OCI-LY3 (cell line): ENCODE measurements around the gene FRK.

ENCODE experiments used
- CTCF ChIP-seq: fragments of 200-600, 300-600 bp; sonication (generic); IDR thresholded peaks from 2 replicates; pipeline ENCODE4 v1.5.1; 2014; ENCODE audit warnings: antibody characterized with exemption, low read length, low read depth
- EZH2phosphoT487 ChIP-seq: fragments of 200-600 bp; shearing (Covaris generic); IDR thresholded peaks from 2 replicates; pipeline ENCODE4 v1.6.1; 2018; ENCODE audit warnings: antibody characterized with exemption, mixed run types, low read depth

- TF ChIP-seq CTCF (no peak), EZH2phosphoT487 (no peak)
These were observed 158.8 kb downstream of the FRK start for GRCh38 chr6:115901896-115902295.
